ENCODE data around the gene CLDN34. TPM values are rescaled to one million over a fixed set of nuclear protein-coding genes. Genes with fewer than 3 reads are reported as not detected.

CLDN34 gene
- polyA plus RNA-seq, 1 donor, result not detected

- DNase-seq, result no peak
These were observed 16.3 kb downstream of the CLDN34 start for GRCh38 chrX:9983441-9983840.

GRCh38 chrX:9983846-9984245 is 16.7 kb downstream of the CLDN34 start:
- no peak for DNase-seq

- DNase-seq, result no peak
These were observed 21.6 kb downstream of the CLDN34 start for GRCh38 chrX:9988762-9989161.

- no peak for DNase-seq
These were observed 24.9 kb downstream of the CLDN34 start for GRCh38 chrX:9992061-9992460.

GRCh38 chrX:9992724-9993123 is 25.6 kb downstream of the CLDN34 start:
- no peak for DNase-seq

GRCh38 chrX:9995855-9996339 is 28.7 kb downstream of the CLDN34 start:
- peak; percentile 69 for DNase-seq

GRCh38 chrX:9997041-9997440 is 29.9 kb downstream of the CLDN34 start:
- no peak for DNase-seq

- no peak for DNase-seq
These were observed 30.4 kb downstream of the CLDN34 start for GRCh38 chrX:9997524-9997923.

GRCh38 chrX:10001496-10001895 is 34.3 kb downstream of the CLDN34 start:
- no peak for DNase-seq

GRCh38 chrX:10004832-10005475 is 37.8 kb downstream of the CLDN34 start:
- no peak for DNase-seq

GRCh38 chrX:10006086-10006485 is 38.9 kb downstream of the CLDN34 start:
- no peak for DNase-seq

GRCh38 chrX:10006770-10007169 is 39.6 kb downstream of the CLDN34 start:
- DNase-seq, result no peak

GRCh38 chrX:10007621-10008020 is 40.5 kb downstream of the CLDN34 start:
- DNase-seq, result no peak

- no peak for DNase-seq
These were observed 41.4 kb downstream of the CLDN34 start for GRCh38 chrX:10008483-10009056.

- no peak for DNase-seq
These were observed 42.6 kb downstream of the CLDN34 start for GRCh38 chrX:10009741-10010140.

GRCh38 chrX:10010686-10011085 is 43.5 kb downstream of the CLDN34 start:
- no peak for DNase-seq

- no peak for DNase-seq
These were observed 44.2 kb downstream of the CLDN34 start for GRCh38 chrX:10011261-10011931.

GRCh38 chrX:10011991-10012390 is 44.8 kb downstream of the CLDN34 start:
- no peak for DNase-seq

GRCh38 chrX:10014462-10015354 is 47.5 kb downstream of the CLDN34 start:
- peak; percentile 89 for DNase-seq

GRCh38 chrX:10015355-10015722 is 48.2 kb downstream of the CLDN34 start:
- DNase-seq, result no peak

GRCh38 chrX:10015723-10016518 is 48.8 kb downstream of the CLDN34 start:
- DNase-seq, result peak; percentile 34

GRCh38 chrX:10016519-10017132 is 49.5 kb downstream of the CLDN34 start:
- DNase-seq, result no peak
